HEK293 (cell line): ENCODE data around the gene KLHL22.

ENCODE experiments used
- EGR2 ChIP-seq: fragments of 450-650 bp; formaldehyde crosslinking; IDR thresholded peaks from 2 replicates; pipeline ENCODE4 v1.5.1; 2016; ENCODE audit warnings: low read depth, missing biosample characterization, missing genetic modification characterization
- FEZF1 ChIP-seq: fragments of 450-650 bp; formaldehyde crosslinking; IDR thresholded peaks from 2 replicates; pipeline ENCODE4 v1.5.1; 2016; ENCODE audit warnings: missing biosample characterization, missing genetic modification characterization
- GLI2 ChIP-seq: fragments of 450-650 bp; formaldehyde crosslinking; IDR thresholded peaks from 2 replicates; pipeline ENCODE4; 2017; ENCODE audit warnings: missing biosample characterization, missing genetic modification characterization, low read depth, borderline replicate concordance
- GLI4 ChIP-seq: fragments of 450-650 bp; formaldehyde crosslinking; IDR thresholded peaks from 2 replicates; pipeline ENCODE4 v1.5.1; 2016; ENCODE audit warnings: missing biosample characterization, missing genetic modification characterization
- HOXD13 ChIP-seq: sonication (generic); formaldehyde crosslinking; IDR thresholded peaks from 2 replicates; pipeline ENCODE4 v1.8.0; 2022; ENCODE audit warnings: missing genetic modification reagents, borderline replicate concordance
- KLF9 ChIP-seq: fragments of 450-650 bp; formaldehyde crosslinking; IDR thresholded peaks from 2 replicates; pipeline ENCODE4 v1.5.1; 2016; ENCODE audit warnings: missing biosample characterization, missing genetic modification characterization, low read depth
- SP3 ChIP-seq: fragments of 450-650 bp; formaldehyde crosslinking; IDR thresholded peaks from 2 replicates; pipeline ENCODE4 v1.5.1; 2016; ENCODE audit warnings: missing biosample characterization, missing genetic modification characterization
- SP7 ChIP-seq: fragments of 450-650 bp; formaldehyde crosslinking; IDR thresholded peaks from 2 replicates; pipeline ENCODE4 v1.5.1; 2016; ENCODE audit warnings: missing biosample characterization, missing genetic modification characterization
- WT1 ChIP-seq: fragments of 450-650 bp; formaldehyde crosslinking; IDR thresholded peaks from 2 replicates; pipeline ENCODE4 v1.5.1; 2016; ENCODE audit warnings: missing biosample characterization, missing genetic modification characterization
- ZBTB7A ChIP-seq: fragments of 450-650 bp; formaldehyde crosslinking; IDR thresholded peaks from 2 replicates; pipeline ENCODE4 v1.5.1; 2016; ENCODE audit warnings: low read depth, missing biosample characterization, missing genetic modification characterization
- ZNF133 ChIP-seq: fragments of 450-650 bp; formaldehyde crosslinking; IDR thresholded peaks from 2 replicates; pipeline ENCODE4 v1.5.1; 2016; ENCODE audit warnings: missing biosample characterization, missing genetic modification characterization
- ZNF155 ChIP-seq: fragments of 450-650 bp; formaldehyde crosslinking; IDR thresholded peaks from 2 replicates; pipeline ENCODE4 v1.5.1; 2016; ENCODE audit warnings: missing biosample characterization, missing genetic modification characterization
- ZNF175 ChIP-seq: fragments of 450-650 bp; formaldehyde crosslinking; IDR thresholded peaks from 2 replicates; pipeline ENCODE4 v1.5.1; 2016; ENCODE audit warnings: missing biosample characterization, missing genetic modification characterization
- ZNF211 ChIP-seq: fragments of 450-650 bp; formaldehyde crosslinking; IDR thresholded peaks from 2 replicates; pipeline ENCODE4 v1.5.1; 2016; ENCODE audit warnings: low read depth, missing biosample characterization, missing genetic modification characterization
- ZNF214 ChIP-seq: fragments of 450-650 bp; formaldehyde crosslinking; IDR thresholded peaks from 2 replicates; pipeline ENCODE4 v1.5.1; 2017; ENCODE audit warnings: missing biosample characterization, mild to moderate bottlenecking, missing genetic modification characterization, borderline replicate concordance
- ZNF274 ChIP-seq, 2 experiments: fragments of 200-500 bp in 1 of 2; fragments of 450-650 bp in 1 of 2; sonication (Bioruptor generic) in 1 of 2; formaldehyde crosslinking in 1 of 2; IDR thresholded peaks; 2 replicates each; pipeline versions ENCODE4 v1.5.1 to v1.6.1; 2014 to 2016; ENCODE audit warnings: borderline replicate concordance in 1 of 2, inconsistent platforms in 1 of 2, low read length in 1 of 2, missing biosample characterization in 1 of 2, missing genetic modification characterization in 1 of 2
- ZNF335 ChIP-seq: fragments of 450-650 bp; formaldehyde crosslinking; conservative IDR thresholded peaks from 2 replicates; pipeline ENCODE4 v1.5.1; 2016; ENCODE audit warnings: missing biosample characterization, missing genetic modification characterization
- ZNF37A ChIP-seq: fragments of 450-650 bp; IDR thresholded peaks from 2 replicates; pipeline ENCODE4 v1.5.1; 2018; ENCODE audit warnings: missing biosample characterization, missing genetic modification characterization
- ZNF423 ChIP-seq: fragments of 450-650 bp; formaldehyde crosslinking; IDR thresholded peaks from 2 replicates; pipeline ENCODE4 v1.5.1; 2016; ENCODE audit warnings: missing biosample characterization, missing genetic modification characterization
- ZNF433 ChIP-seq: fragments of 450-650 bp; formaldehyde crosslinking; IDR thresholded peaks from 2 replicates; pipeline ENCODE4 v1.5.1; 2016; ENCODE audit warnings: missing biosample characterization, missing genetic modification characterization, low read depth
- ZNF521 ChIP-seq: fragments of 450-650 bp; formaldehyde crosslinking; IDR thresholded peaks from 2 replicates; pipeline ENCODE4 v1.5.1; 2017; ENCODE audit warnings: missing biosample characterization, mild to moderate bottlenecking, missing genetic modification characterization
- ZNF529 ChIP-seq: fragments of 450-650 bp; formaldehyde crosslinking; IDR thresholded peaks from 2 replicates; pipeline ENCODE4 v1.5.1; 2017; ENCODE audit warnings: missing genetic modification characterization, missing biosample characterization; ENCODE audit not compliant: insufficient replicate concordance
- ZNF621 ChIP-seq: fragments of 450-650 bp; formaldehyde crosslinking; IDR thresholded peaks from 2 replicates; pipeline ENCODE4 v1.5.1; 2017; ENCODE audit warnings: missing biosample characterization, missing genetic modification characterization
- ZNF624 ChIP-seq: fragments of 450-650 bp; formaldehyde crosslinking; IDR thresholded peaks from 2 replicates; pipeline ENCODE4 v1.5.1; 2017; ENCODE audit warnings: missing biosample characterization, missing genetic modification characterization
- ZNF654 ChIP-seq: fragments of 450-650 bp; formaldehyde crosslinking; IDR thresholded peaks from 2 replicates; pipeline ENCODE4 v1.5.1; 2016; ENCODE audit warnings: low read depth, missing biosample characterization, missing genetic modification characterization
- ZNF677 ChIP-seq: fragments of 450-650 bp; IDR thresholded peaks from 2 replicates; pipeline ENCODE4 v1.5.0; 2018; ENCODE audit warnings: missing biosample characterization, mild to moderate bottlenecking, missing genetic modification characterization, moderate library complexity
- ZSCAN23 ChIP-seq: fragments of 450-650 bp; formaldehyde crosslinking; IDR thresholded peaks from 2 replicates; pipeline ENCODE4 v1.5.1; 2016; ENCODE audit warnings: missing biosample characterization, missing genetic modification characterization
- TF ChIP-seq, protein P1 (sequence below): fragments of 450-650 bp; formaldehyde crosslinking; IDR thresholded peaks from 2 replicates; pipeline ENCODE4 v1.5.1; 2016; ENCODE audit warnings: missing biosample characterization, missing genetic modification characterization
- TF ChIP-seq, protein P2 (sequence below): fragments of 450-650 bp; formaldehyde crosslinking; IDR thresholded peaks from 2 replicates; pipeline ENCODE4 v1.5.1; 2016; ENCODE audit warnings: missing biosample characterization, missing genetic modification characterization, borderline replicate concordance
- TF ChIP-seq, protein P3 (sequence below): IDR thresholded peaks from 2 replicates; pipeline ENCODE4 v1.6.1; 2011; ENCODE audit warnings: mild to moderate bottlenecking, low read depth, low read length, borderline replicate concordance
- TF ChIP-seq, protein P4 (sequence below): fragments of 450-650 bp; formaldehyde crosslinking; IDR thresholded peaks from 2 replicates; pipeline ENCODE4 v1.5.1; 2016; ENCODE audit warnings: missing biosample characterization, missing genetic modification characterization

The KLHL22 gene

DNA sequence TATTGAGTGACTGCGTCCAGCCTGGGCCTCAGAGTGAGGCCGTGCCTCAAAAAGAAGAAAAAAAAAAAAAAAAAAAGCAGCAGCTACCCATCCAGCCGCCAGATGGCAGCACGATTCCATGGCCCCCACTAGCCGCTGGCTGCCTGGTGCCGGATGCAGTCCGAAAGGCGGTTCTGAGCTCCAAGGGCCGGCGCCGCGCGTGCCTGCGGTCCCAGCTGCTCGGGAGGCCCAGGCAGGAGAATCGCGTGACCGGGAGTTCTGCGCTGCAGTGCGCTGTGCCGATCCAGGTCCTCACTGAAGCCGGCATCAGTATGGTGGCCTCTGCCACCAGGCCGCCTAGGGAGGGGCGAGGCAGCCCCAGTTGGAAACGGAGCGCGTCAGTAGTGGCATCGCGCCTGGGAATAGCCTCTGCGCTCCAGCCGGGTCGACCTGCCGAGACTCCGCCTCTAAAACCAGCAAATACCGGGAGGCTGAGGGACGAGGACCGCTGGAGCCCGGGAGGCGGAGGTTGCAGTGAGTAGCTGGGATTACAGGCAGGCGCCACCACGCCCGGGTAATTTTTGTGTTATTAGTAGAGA lies 77.3 kb downstream of the KLHL22 start (continued):
- TF ChIP-seq, protein P1, sequence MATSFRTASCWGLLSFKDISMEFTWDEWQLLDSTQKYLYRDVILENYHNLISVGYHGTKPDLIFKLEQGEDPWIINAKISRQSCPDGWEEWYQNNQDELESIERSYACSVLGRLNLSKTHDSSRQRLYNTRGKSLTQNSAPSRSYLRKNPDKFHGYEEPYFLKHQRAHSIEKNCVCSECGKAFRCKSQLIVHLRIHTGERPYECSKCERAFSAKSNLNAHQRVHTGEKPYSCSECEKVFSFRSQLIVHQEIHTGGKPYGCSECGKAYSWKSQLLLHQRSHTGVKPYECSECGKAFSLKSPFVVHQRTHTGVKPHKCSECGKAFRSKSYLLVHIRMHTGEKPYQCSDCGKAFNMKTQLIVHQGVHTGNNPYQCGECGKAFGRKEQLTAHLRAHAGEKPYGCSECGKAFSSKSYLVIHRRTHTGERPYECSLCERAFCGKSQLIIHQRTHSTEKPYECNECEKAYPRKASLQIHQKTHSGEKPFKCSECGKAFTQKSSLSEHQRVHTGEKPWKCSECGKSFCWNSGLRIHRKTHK (tag by site-specific recombination), result no peak
- TF ChIP-seq GLI4 (tag by site-specific recombination), result no peak
- TF ChIP-seq, protein P2, sequence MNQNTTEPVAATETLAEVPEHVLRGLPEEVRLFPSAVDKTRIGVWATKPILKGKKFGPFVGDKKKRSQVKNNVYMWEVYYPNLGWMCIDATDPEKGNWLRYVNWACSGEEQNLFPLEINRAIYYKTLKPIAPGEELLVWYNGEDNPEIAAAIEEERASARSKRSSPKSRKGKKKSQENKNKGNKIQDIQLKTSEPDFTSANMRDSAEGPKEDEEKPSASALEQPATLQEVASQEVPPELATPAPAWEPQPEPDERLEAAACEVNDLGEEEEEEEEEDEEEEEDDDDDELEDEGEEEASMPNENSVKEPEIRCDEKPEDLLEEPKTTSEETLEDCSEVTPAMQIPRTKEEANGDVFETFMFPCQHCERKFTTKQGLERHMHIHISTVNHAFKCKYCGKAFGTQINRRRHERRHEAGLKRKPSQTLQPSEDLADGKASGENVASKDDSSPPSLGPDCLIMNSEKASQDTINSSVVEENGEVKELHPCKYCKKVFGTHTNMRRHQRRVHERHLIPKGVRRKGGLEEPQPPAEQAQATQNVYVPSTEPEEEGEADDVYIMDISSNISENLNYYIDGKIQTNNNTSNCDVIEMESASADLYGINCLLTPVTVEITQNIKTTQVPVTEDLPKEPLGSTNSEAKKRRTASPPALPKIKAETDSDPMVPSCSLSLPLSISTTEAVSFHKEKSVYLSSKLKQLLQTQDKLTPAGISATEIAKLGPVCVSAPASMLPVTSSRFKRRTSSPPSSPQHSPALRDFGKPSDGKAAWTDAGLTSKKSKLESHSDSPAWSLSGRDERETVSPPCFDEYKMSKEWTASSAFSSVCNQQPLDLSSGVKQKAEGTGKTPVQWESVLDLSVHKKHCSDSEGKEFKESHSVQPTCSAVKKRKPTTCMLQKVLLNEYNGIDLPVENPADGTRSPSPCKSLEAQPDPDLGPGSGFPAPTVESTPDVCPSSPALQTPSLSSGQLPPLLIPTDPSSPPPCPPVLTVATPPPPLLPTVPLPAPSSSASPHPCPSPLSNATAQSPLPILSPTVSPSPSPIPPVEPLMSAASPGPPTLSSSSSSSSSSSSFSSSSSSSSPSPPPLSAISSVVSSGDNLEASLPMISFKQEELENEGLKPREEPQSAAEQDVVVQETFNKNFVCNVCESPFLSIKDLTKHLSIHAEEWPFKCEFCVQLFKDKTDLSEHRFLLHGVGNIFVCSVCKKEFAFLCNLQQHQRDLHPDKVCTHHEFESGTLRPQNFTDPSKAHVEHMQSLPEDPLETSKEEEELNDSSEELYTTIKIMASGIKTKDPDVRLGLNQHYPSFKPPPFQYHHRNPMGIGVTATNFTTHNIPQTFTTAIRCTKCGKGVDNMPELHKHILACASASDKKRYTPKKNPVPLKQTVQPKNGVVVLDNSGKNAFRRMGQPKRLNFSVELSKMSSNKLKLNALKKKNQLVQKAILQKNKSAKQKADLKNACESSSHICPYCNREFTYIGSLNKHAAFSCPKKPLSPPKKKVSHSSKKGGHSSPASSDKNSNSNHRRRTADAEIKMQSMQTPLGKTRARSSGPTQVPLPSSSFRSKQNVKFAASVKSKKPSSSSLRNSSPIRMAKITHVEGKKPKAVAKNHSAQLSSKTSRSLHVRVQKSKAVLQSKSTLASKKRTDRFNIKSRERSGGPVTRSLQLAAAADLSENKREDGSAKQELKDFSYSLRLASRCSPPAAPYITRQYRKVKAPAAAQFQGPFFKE, result no peak
- no peak for TF ChIP-seq ZNF155
- no peak for TF ChIP-seq ZNF621 (tag by site-specific recombination)
- no peak for TF ChIP-seq FEZF1 (tag by site-specific recombination)
- TF ChIP-seq ZNF214 (tag by site-specific recombination), result no peak
- TF ChIP-seq ZBTB7A (tag by site-specific recombination), result 0 out of 2 replicates have a peak, but pooled peaks have one; percentile 31
- peak; percentile 78 for TF ChIP-seq SP7 (tag by site-specific recombination)
- TF ChIP-seq ZNF677 (tag by site-specific recombination), result no peak
- TF ChIP-seq ZNF133 (tag by site-specific recombination), result no peak
- TF ChIP-seq ZNF175 (tag by site-specific recombination), result no peak
- TF ChIP-seq ZNF521 (tag by site-specific recombination), result no peak
- TF ChIP-seq HOXD13 (CRISPR knock-in tag), result no peak
- TF ChIP-seq WT1 (tag by site-specific recombination), result no peak
- TF ChIP-seq ZNF211 (tag by site-specific recombination), result no peak
- no peak for TF ChIP-seq SP3
- no peak for TF ChIP-seq ZSCAN23
- no peak for TF ChIP-seq KLF9 (tag by site-specific recombination)
- no peak for TF ChIP-seq ZNF37A (tag by site-specific recombination)
- TF ChIP-seq, protein P3, sequence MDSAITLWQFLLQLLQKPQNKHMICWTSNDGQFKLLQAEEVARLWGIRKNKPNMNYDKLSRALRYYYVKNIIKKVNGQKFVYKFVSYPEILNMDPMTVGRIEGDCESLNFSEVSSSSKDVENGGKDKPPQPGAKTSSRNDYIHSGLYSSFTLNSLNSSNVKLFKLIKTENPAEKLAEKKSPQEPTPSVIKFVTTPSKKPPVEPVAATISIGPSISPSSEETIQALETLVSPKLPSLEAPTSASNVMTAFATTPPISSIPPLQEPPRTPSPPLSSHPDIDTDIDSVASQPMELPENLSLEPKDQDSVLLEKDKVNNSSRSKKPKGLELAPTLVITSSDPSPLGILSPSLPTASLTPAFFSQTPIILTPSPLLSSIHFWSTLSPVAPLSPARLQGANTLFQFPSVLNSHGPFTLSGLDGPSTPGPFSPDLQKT, result no peak
- TF ChIP-seq ZNF654 (tag by site-specific recombination), result peak; percentile 89
- TF ChIP-seq ZNF423, result no peak
- no peak for TF ChIP-seq ZNF624 (tag by site-specific recombination)
- peak; percentile 97 for TF ChIP-seq ZNF335
- TF ChIP-seq GLI2, result no peak
- TF ChIP-seq, protein P4, sequence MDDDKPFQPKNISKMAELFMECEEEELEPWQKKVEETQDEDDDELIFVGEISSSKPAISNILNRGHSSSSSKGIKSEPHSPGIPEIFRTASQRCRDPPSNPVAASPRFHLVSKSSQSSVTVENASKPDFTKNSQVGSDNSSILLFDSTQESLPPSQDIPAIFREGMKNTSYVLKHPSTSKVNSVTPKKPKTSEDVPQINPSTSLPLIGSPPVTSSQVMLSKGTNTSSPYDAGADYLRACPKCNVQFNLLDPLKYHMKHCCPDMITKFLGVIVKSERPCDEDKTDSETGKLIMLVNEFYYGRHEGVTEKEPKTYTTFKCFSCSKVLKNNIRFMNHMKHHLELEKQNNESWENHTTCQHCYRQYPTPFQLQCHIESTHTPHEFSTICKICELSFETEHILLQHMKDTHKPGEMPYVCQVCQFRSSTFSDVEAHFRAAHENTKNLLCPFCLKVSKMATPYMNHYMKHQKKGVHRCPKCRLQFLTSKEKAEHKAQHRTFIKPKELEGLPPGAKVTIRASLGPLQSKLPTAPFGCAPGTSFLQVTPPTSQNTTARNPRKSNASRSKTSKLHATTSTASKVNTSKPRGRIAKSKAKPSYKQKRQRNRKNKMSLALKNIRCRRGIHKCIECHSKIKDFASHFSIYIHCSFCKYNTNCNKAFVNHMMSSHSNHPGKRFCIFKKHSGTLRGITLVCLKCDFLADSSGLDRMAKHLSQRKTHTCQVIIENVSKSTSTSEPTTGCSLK, result no peak
- TF ChIP-seq ZNF433 (tag by site-specific recombination), result no peak
- TF ChIP-seq ZNF274 (IDR thresholded peaks at IDR 0.05; ENCODE audit: low read length), result no peak
- no peak for TF ChIP-seq ZNF274 (tag by site-specific recombination; IDR thresholded peaks at IDR 0.05; ENCODE audit: borderline replicate concordance)
- no peak for TF ChIP-seq EGR2
- TF ChIP-seq ZNF529 (tag by site-specific recombination), result no peak
